ENCODE data around the gene ZDHHC22.

Gene ZDHHC22

GRCh38 chr14:77124345-77125280 is 17.0 kb downstream of the ZDHHC22 start:
- intact Hi-C loops (cut with DNase I; ENCODE audit: low total_unique reads) = no loop called here
- H3K4me1 ChIP-seq = peaks cover 0 to 25% (median 15%) of the 10 kb centered on the region in 4 donors
- H3K9me3 ChIP-seq = no peaks in the 10 kb centered on the region
- peak overlapping the region; percentile 46 to 56 for H3K4me3 ChIP-seq
- no peak overlapping the region for H3K27ac ChIP-seq
- TF ChIP-seq CTCF (IDR thresholded peaks at IDR 0.05) = peak; percentile 50 to 84
- H3K27me3 ChIP-seq = peaks cover 0 to 6% of the 10 kb centered on the region in 2 donors
- no peak for DNase-seq
- H3K36me3 ChIP-seq = peaks cover 0 to 16% (median 10%) of the 10 kb centered on the region in 3 donors

- TF ChIP-seq CTCF (IDR thresholded peaks at IDR 0.05) = no peak
- H3K4me1 ChIP-seq = peaks cover 0 to 25% (median 15%) of the 10 kb centered on the region in 4 donors
- H3K9me3 ChIP-seq = no peaks in the 10 kb centered on the region
- no peak overlapping the region for H3K27ac ChIP-seq
- peaks cover 0 to 6% of the 10 kb centered on the region in 2 donors for H3K27me3 ChIP-seq
- no peak overlapping the region for H3K4me3 ChIP-seq
- intact Hi-C loops (cut with DNase I; ENCODE audit: low total_unique reads) = no loop called here
- DNase-seq = no peak
- peaks cover 4 to 24% (median 11%) of the 10 kb centered on the region in 3 donors for H3K36me3 ChIP-seq
Observed at GRCh38 chr14:77123381-77124325, 17.9 kb downstream of the ZDHHC22 start.

- peaks cover 0 to 25% (median 15%) of the 10 kb centered on the region in 4 donors for H3K4me1 ChIP-seq
- peaks cover 8 to 31% (median 22%) of the 10 kb centered on the region in 3 donors for H3K36me3 ChIP-seq
- no peak for DNase-seq
- no peak overlapping the region for H3K27ac ChIP-seq
- no peaks in the 10 kb centered on the region for H3K9me3 ChIP-seq
- no peak for TF ChIP-seq CTCF (IDR thresholded peaks at IDR 0.05)
- intact Hi-C loops (cut with DNase I; ENCODE audit: low total_unique reads) = no loop called here
- H3K4me3 ChIP-seq = no peak overlapping the region
- H3K27me3 ChIP-seq = peaks cover 0 to 6% of the 10 kb centered on the region in 2 donors
Observed at GRCh38 chr14:77122526-77123125, 19.0 kb downstream of the ZDHHC22 start.

GRCh38 chr14:77120771-77121743 is 20.5 kb downstream of the ZDHHC22 start:
- H3K27ac ChIP-seq = no peak overlapping the region

More at GRCh38 chr14:77120771-77121743, 20.5 kb downstream of the ZDHHC22 start:
- Histone ChIP-seq H3K9me3 (no peaks in the 10 kb centered on the region), H3K4me3 (no peak overlapping the region), H3K4me1 (peaks cover 0 to 25% (median 15%) of the 10 kb centered on the region in 4 donors), H3K27me3 (peaks cover 0 to 6% of the 10 kb centered on the region in 2 donors), H3K36me3 (peaks cover 8 to 47% (median 34%) of the 10 kb centered on the region in 3 donors)
- intact Hi-C loops (cut with DNase I; ENCODE audit: low total_unique reads) = no loop called here
- no peak for DNase-seq
- TF ChIP-seq CTCF (IDR thresholded peaks at IDR 0.05) = no peak
